RWPE1 (cell line): ENCODE data around the gene FAM9B.

Experiments used
- CTCF ChIA-PET: fragments of 350-600 bp; sonication (Branson Sonifier 250); formaldehyde crosslinking; extraction: SDS; loops from one replicate; lab custom pipeline; 2021; lab: Yijun Ruan, JAX
- POLR2A ChIA-PET: fragments of 400-600 bp; formaldehyde crosslinking; extraction: SDS; loops from one replicate; lab custom pipeline; 2020; ENCODE audit warnings: antibody characterized with exemption; ENCODE audit not compliant: low non-redundant PET; lab: Yijun Ruan, JAX
- DNase-seq: peaks from one replicate; pipeline ENCODE4 v3.0.0; 2012; ENCODE audit warnings: low spot score
- H3K27ac ChIP-seq: fragments of 450-650 bp; 2 replicates; pipeline ENCODE4 v1.5.1; 2017
- CTCF ChIP-seq: fragments of 450-650 bp; conservative IDR thresholded peaks from 2 replicates; pipeline ENCODE4 v1.5.1; 2017; ENCODE audit warnings: low read depth, mild to moderate bottlenecking

FAM9B gene

DNA sequence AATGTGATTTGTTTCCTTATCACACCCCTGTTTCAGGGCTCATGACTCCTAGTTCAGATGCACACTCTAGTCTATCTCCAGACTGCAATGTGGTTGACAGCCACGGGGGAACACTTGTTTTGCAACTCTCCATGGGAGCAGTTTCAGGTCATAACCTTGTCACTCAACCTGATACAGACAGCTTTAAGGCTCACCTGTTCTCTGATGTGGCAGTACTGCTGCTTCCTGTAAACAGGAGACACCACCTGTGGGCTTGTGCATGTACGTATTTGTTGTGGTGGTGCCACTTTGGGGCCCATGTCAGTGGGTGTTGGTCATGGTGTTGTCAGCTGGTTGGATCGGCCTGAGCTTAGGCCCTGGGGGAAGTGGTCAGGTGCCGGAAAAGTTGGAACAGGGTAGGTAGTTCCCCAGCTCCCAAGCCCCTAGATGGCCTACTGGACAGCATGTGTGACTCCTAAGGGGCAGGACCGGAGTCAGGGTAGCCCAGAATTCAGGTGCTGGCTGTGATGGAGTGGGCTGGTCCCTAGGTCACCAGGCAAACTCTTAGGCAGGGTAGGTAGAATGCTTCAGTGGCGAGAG, 46.2 kb downstream of the FAM9B start:
- CTCF ChIA-PET: no interaction called here
- peak overlapping the region; percentile 64 for H3K27ac ChIP-seq
- TF ChIP-seq CTCF: no peak
- POLR2A ChIA-PET: no interaction called here
- no peak for DNase-seq

DNA sequence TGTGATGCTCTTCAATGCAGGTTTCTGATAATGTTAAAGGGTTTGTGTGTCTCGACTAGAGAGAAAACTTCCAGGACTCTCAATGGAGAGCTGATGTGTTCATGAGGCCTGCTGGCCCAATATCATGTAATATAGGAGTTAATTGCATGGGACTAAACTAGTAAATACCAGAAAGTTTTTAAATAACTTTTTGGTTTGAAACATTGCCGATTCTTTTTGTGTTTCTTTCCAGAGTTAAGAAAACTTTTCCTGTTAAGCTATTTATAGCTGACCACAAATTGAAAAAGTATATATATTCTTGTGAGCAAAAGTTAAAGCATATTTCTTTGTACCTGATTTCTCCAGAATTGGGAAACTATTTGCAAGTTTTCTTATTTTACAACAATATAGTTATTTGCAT, 49.7 kb downstream of the FAM9B start:
- no peak overlapping the region for H3K27ac ChIP-seq
- ChIA-PET CTCF (no interaction called here), POLR2A (no interaction called here)
- TF ChIP-seq CTCF: no peak
- no peak for DNase-seq

DNA sequence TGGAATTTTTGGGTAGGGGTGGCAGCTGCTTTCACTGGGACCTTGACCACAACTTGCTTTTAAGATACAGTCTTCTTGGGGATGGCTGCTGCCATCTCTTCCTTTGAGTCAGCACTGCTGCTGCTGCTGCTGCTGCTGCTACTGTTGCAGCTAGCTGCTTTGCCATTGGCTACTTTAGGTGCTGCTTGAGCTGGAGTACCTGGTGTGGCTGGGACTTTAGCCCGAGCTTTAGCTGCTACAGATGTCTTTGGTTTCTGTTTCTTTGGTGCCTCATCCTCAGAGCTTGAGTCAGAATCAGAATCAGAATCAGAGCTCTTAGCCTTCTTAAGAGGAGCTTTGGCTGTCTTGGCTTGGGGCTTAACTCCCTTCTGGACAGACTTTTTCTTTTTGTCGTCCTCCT, 52.2 kb downstream of the FAM9B start:
- no peak for DNase-seq
- no peak overlapping the region for H3K27ac ChIP-seq
- ChIA-PET CTCF (interaction anchor here (0.8 kb wide), 1 partner anchor 27 kb away, joined by 8 read pairs; no protein-coding TSS in a partner anchor), POLR2A (no interaction called here)
- TF ChIP-seq CTCF: no peak

DNA sequence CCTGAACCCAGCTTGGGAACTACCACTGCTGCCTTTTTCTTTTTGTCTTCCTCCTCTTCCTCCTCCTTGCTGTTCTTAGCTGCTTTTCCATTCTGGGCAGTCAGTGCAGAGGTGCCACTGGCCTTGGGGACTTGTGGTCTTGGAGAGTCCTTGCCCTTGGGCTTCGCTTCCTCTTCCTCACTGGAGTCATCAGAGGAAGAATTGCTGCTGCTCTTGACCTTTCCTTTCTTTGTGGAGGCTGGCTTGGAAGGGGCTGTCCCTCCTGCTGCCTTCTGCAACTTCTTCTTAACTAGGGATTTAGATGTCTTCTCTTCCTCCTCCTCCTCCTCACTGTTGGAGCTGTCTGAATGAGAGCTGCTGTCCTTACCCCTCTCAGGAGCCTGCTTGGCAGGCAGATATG, 53.2 kb downstream of the FAM9B start:
- DNase-seq: no peak
- TF ChIP-seq CTCF: no peak
- CTCF ChIA-PET: interaction anchor here (0.8 kb wide), 1 partner anchor 28 kb away, joined by 8 read pairs; no protein-coding TSS in a partner anchor
- POLR2A ChIA-PET: no interaction called here
- H3K27ac ChIP-seq: no peak overlapping the region
